ENCODE results near the gene FKBP1A. TPM values are rescaled to one million over a fixed set of nuclear protein-coding genes. Genes with fewer than 3 reads are reported as not detected.

FKBP1A gene
- total RNA-seq, 2 donors from 2014 or later: 69.9 to 184 TPM

DNA sequence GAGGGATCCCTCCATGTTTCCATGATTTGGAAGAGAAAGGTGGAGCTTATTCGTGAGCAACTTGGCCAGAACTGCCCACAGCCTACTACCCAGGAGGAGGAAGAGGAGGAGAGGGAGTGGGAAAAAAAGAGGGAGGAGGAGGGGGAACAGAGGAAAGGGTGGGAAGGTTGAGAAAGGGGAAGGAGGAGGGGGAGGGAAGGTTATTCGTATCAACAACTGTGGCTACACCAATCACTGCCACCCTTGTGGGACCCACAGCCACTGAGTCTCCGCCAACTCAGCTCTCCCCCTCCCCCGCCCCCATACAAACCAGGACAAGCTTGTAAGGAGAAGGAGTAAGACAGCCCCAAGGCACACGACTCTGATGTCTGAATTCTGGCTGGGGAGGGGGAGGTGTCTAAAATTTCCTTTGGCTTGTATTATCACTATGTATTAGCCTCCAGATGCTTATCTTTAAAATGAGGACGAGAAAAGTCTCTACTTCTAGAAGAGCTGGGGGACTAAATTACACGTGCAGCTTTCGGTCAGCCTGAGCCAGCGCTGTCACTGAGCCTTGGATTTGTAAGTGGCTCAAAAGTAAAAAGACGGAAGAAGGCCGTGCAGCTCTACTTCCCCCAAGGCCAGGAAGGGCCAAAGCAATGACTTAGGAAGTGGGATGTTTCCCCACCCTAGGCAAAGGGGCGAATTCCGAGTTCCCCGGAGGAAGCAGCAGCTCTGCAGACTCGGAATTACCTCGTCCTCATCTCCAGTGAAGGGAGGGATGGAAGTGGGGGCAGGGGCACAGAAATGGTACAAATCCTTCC, 1.0 kb downstream of the FKBP1A start:
- Histone ChIP-seq H3K27ac (peak overlapping the region; percentile 59 to 87), H3K27me3 (replicated peaks; ENCODE audit: insufficient read depth) (no peaks in the 10 kb centered on the region), H3K4me3 (peak overlapping the region; percentile 90), H3K4me1 (ENCODE audit: control insufficient read depth in 1 of 2, low read depth in 2 of 2) (peaks cover 34 to 39% of the 10 kb centered on the region in 2 donors), H3K9me3 (no peaks in the 10 kb centered on the region), H3K36me3 (no peaks in the 10 kb centered on the region)
- DNase-seq (ENCODE audit: low spot score) (no peak), ATAC-seq (ENCODE audit: insufficient number of reproducible peaks, low FRiP score, low read depth) (no peak)
- TF ChIP-seq, protein P1, sequence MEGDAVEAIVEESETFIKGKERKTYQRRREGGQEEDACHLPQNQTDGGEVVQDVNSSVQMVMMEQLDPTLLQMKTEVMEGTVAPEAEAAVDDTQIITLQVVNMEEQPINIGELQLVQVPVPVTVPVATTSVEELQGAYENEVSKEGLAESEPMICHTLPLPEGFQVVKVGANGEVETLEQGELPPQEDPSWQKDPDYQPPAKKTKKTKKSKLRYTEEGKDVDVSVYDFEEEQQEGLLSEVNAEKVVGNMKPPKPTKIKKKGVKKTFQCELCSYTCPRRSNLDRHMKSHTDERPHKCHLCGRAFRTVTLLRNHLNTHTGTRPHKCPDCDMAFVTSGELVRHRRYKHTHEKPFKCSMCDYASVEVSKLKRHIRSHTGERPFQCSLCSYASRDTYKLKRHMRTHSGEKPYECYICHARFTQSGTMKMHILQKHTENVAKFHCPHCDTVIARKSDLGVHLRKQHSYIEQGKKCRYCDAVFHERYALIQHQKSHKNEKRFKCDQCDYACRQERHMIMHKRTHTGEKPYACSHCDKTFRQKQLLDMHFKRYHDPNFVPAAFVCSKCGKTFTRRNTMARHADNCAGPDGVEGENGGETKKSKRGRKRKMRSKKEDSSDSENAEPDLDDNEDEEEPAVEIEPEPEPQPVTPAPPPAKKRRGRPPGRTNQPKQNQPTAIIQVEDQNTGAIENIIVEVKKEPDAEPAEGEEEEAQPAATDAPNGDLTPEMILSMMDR (IDR thresholded peaks at IDR 0.05): no peak

DNA sequence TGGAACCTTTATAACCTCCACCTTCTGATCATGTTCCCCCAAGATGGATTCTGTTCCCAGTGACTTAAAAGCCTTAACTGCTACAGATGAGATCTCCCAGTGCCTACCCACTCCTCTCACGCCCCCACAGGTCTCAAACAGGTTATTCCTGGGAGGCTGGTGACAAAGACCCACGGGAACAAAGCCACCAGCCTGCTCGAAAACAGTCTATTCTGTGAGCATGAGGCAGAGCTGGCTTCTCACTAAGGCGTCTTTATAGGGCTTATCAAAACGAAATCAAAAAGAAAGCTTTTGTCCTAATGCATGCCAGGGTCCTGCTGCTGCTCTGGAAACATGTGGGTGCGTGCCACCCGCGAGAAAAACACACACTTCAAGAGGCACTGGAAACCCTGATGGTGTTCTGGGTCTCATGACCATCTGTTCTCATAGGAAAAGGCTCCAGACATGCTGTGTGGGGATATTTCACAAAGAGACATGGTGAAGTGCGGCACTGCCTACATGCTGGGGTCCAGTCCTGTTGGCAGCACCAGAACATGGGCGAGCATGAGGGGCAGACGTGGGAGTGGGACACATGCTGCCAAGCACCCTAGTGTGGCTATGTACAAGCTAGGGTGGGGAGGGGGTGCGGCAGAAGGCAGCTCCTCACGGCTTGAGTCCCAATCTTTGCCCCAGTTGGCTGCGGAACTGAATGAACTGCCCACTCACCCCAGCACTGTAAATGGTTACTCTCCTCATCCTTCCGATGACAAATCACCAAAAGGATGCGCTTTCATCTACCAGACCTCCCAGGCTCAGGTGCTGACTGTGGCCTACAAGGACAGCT, 2.1 kb downstream of the FKBP1A start:
- peak overlapping the region; percentile 90 for H3K4me3 ChIP-seq

DNA sequence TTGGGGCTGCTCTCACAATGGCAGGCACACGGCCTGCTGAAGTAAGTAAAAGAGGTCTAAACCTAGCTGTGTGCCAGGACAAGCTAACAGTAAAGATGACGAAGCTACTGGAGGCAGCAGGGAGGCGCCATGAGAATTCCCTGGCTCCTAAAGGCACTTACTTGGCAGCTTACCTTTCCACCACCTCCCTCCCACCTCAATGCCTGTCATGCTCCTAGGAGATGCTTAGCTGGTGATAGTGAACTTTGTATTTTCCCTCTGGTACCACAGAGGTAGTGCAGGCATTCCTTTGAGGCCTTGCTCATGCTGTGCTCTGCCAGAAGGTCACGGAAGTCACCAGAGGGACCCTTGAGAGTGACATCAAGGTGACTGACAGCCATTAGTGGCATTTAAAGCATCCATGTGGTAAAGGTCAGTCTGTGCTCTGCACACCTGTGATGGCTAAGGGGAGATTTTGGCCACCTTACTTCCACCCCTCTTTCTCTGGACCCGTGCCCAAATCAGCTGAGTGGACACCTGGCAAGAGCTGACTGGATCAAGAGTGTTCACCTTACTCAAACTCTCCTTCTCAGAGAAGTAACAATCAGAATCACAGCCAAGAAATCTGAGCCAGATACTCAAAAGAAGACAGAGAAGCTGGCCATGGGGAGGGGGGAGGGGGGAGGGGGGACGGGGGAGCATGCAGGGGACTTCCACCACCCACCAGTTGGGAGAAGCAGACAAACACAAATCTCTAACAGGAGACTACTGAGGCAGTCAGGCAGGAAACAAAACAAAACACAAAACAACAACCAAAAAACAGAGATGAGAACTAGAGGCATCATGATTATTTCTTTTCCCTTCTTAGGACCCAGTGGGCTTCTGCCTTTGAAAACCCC, 2.9 kb downstream of the FKBP1A start:
- H3K4me1 ChIP-seq (ENCODE audit: control insufficient read depth in 1 of 2, low read depth in 2 of 2): peaks cover 34 to 39% of the 10 kb centered on the region in 2 donors
- H3K4me3 ChIP-seq: peak overlapping the region; percentile 90
- TF ChIP-seq, protein P1 (IDR thresholded peaks at IDR 0.05): no peak
- no peaks in the 10 kb centered on the region for H3K9me3 ChIP-seq
- H3K27me3 ChIP-seq (replicated peaks; ENCODE audit: insufficient read depth): no peaks in the 10 kb centered on the region
- DNase-seq (ENCODE audit: low spot score): no peak
- H3K27ac ChIP-seq: peak overlapping the region; percentile 63 to 87
- H3K36me3 ChIP-seq: no peaks in the 10 kb centered on the region
- no peak for ATAC-seq (ENCODE audit: insufficient number of reproducible peaks, low FRiP score, low read depth)

More for the DNA sequence above, 2.1 kb downstream of the FKBP1A start:
- Histone ChIP-seq H3K36me3 (no peaks in the 10 kb centered on the region), H3K27ac (peak overlapping the region; percentile 36 to 87), H3K9me3 (no peaks in the 10 kb centered on the region), H3K27me3 (replicated peaks; ENCODE audit: insufficient read depth) (no peaks in the 10 kb centered on the region), H3K4me1 (ENCODE audit: control insufficient read depth in 1 of 2, low read depth in 2 of 2) (peaks cover 34 to 39% of the 10 kb centered on the region in 2 donors)
- ATAC-seq (ENCODE audit: insufficient number of reproducible peaks, low FRiP score, low read depth): no peak
- DNase-seq (ENCODE audit: low spot score): no peak
- TF ChIP-seq, protein P1 (IDR thresholded peaks at IDR 0.05): no peak

DNA sequence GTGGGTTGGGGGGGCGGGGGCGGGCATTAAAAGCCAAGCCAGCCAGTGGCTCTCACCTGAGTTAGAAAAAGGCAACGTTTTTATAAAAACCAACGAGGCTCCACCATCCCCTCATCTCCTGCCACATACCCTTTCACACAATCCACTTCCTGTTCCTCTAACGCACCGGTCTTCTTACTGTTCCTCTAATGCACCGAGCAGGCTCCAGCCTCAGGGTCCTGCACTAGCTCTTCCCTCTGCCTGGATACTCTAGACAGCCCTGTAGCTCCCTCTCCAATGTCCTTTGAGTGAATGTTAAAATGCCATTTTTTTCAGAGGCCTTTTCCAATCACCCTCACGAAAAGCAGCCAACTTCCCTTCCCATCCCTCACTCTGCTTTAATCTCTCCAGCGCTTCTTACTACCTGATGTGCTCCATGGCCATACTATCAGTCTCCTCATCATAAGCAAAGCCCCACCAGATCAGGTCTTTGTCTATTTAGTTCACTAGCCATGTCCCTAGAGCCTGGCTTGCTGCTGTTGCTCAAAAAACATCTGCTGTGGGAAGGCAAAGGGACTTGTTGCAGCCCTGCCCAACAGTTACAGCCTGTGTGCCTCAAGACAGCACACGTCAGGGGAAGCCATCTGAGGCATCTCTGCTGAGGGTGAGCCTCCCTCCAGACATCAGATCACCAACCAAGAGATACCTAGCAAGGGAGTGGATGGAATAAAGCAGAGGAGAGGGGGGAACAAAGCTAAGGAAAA, 3.9 kb downstream of the FKBP1A start:
- TF ChIP-seq, protein P1 (IDR thresholded peaks at IDR 0.05): no peak
- Histone ChIP-seq H3K4me3 (peak overlapping the region; percentile 4), H3K4me1 (ENCODE audit: control insufficient read depth in 1 of 2, low read depth in 2 of 2) (peaks cover 34 to 40% of the 10 kb centered on the region in 2 donors), H3K27ac (peak overlapping the region; percentile 46 to 63), H3K27me3 (replicated peaks; ENCODE audit: insufficient read depth) (no peaks in the 10 kb centered on the region), H3K36me3 (no peaks in the 10 kb centered on the region), H3K9me3 (no peaks in the 10 kb centered on the region)
- ATAC-seq (ENCODE audit: insufficient number of reproducible peaks, low FRiP score, low read depth) (no peak), DNase-seq (ENCODE audit: low spot score) (no peak)
